WTC11 (cell line): ENCODE measurements around the gene STK38L.

Experiments used
- CBFB ChIP-seq: sonication (generic); formaldehyde crosslinking; IDR thresholded peaks from 2 replicates; pipeline ENCODE4 v1.8.1; 2022; ENCODE audit warnings: mild to moderate bottlenecking, low read depth, missing genetic modification reagents
- CTCF ChIP-seq: fragments of 200-600 bp; IDR thresholded peaks from 2 replicates; pipeline ENCODE4 v1.8.0; 2022; ENCODE audit warnings: antibody characterized with exemption
- MYBL2 ChIP-seq: sonication (generic); formaldehyde crosslinking; IDR thresholded peaks from 2 replicates; pipeline ENCODE4 v1.8.1; 2023; ENCODE audit warnings: mild to moderate bottlenecking, moderate library complexity, missing genetic modification reagents
- TCF7 ChIP-seq: sonication (generic); formaldehyde crosslinking; IDR thresholded peaks from 2 replicates; pipeline ENCODE4 v1.8.0; 2022; ENCODE audit warnings: mild to moderate bottlenecking, low read depth, missing genetic modification reagents, moderate library complexity

DNA sequence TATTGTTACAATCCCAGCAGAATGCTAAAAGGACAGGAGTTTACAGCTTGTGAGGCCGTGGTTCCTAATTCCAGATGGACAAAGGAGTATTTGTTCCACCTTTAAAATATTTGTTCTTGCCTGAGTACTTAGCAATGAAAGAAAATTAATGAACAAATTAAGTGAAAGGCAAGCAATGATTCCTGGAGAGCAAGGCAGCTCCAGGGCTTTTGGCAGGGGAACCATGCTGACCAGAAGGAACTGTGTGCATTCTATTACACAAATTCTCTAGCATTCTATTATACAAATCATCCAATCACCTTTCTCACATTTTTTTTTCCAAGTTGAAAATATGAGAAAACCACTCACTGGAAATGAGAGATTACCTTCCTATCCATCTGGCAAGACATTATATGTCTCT is 86.8 kb downstream of the STK38L start:
- TF ChIP-seq CTCF (no peak), TCF7 (no peak), CBFB (CRISPR knock-in tag) (no peak), MYBL2 (CRISPR knock-in tag) (no peak)
